ENCODE measurements around the gene ADGRD1.

The ADGRD1 gene

DNA sequence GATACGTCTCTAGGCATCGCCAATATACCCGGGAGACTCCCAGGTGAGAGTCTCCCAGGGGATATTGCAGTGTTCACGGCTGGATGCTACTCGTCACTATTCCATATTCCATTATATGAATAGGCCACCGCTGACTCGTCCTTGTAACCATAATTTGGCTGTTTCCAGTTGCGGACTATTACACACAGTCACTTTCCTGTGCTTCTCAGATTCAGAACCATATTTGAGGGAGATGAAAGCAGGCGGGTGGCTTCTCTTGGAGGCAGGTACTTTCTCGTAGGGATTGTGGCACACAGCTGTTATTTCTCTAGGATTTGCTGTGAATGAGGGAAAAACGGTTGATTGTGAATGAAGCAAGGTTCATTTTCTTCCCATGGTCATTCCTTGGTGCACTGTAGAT lies 73.0 kb downstream of the ADGRD1 start:
- no peak for FAIRE-seq

DNA sequence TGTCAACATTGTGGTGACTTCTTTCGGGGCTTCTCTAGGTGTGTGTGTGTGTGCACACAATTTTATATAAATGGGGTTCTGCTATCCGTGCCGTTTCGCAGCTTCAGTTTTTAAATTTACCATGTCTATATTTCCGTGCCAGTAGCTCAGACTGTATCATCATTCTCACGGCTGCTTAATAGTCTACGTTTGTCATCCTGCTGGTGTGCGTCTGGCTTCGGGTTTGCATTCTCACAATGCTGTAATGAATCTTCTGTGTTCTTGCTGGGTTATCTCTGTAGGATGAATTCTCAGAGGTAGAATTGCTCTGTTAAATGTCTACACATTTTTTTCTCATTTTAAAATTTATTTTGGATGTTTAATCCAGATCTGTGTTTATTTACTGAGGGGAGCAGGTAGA lies 73.6 kb downstream of the ADGRD1 start:
- FAIRE-seq: no peak

DNA sequence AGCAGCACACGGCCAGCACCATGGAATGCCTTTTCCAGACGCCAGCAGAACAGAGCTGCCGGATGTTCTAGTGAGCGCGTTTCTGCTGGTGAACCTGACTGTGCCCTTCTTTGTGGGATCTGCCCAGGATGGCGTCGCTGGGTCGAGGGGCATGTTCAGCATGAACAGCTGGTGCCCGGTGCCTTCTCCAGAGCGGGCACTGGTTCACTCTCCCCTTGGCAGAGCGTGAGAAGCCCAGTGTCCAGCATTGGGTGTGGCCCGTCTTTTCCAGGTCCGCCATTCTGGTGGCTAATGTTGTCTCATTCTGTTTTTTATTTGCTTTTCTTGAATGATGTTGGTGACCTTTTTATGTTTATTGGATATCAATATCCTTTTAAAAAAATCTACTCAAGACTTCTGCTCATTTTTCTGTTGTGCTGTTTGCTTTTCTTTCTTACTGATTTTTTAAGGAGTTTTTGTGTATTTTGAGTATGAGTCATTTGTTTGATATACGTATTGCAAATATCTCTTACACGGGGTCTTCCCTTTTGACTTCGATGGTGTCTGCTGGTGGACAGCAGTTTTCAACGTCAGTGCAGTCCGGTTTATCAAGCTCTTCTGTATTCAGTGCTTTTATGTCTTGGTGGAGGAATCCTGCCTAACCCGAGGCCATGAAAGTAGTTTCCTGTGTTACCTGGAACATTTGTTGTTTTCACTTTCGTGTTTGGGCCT lies 74.3 kb downstream of the ADGRD1 start:
- no peak for FAIRE-seq

DNA sequence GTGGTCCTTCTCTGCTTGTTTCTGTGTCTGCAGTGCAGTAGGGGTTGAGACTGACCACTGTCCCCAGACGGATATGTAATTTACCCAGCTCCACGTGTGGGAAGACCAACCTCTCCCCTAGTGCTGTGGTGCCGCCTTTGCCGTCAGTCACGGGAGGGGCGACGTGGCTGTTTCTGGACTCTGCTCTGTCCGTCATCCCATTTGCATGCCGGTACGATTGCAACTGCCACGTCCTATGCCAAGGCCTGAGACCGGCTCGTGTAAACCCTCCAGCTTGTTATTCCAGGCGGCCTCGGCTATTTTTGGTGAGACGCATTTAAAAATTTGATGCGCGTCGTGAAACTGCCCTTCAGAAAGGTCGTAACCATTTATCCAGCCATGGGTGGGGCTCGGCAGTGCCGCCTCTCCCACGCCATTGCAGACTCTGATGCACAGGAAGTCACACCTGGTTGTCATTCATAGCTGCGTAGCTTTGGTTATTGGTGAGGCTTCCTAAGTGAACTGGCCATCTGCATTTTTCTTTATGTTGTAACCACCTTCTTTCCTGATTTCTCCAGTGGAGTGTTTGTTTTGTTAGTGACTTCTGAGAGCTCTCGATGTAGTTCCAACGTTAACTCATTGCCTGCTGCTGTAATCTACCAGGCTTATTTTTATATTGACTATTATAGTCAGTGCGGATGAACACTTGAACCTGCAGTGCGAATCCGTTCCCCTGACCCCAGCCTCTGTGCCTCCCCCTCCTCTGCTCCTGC lies 75.1 kb downstream of the ADGRD1 start:
- FAIRE-seq: no peak

DNA sequence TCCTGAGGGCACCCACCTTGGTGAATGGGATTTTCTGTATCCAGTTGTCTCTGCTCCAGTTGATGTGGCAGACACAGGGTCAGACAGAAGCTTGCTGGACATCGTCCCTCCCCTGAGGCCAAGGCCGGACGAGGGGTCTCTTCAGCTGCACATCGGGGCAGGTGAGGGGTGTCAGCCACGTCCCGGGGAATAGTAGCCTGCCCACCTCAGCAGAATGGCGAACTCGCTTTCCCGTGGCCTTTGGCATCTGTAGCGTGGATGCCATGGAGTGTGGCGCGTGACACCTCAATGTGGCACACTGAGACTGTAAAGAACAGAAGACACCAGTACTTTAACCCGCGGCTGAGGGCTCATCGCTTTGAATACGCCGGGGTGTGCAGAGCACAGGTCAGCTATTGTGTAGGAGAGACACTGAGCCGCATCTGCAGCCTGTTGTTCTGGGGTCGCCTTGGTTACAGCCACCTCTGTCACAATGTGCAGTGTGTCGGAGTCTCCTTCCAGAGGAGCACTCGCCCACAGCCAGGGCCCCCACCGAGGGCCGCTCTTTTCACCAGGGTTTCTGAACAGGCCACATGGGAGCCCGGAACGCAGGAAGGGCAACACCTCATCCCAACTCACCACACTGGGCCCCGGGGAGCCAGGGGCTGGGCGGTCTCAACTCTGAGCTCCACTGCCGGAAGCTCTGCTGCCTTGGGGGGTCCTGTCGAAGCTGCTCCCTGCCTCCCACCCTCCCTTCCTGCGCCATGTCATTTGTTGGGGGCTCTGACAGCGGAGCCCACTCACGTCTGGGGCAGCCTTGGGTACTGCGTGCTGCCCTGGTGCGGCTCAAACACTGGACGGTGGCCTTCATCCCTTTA lies 77.0 kb downstream of the ADGRD1 start:
- no peak for FAIRE-seq

DNA sequence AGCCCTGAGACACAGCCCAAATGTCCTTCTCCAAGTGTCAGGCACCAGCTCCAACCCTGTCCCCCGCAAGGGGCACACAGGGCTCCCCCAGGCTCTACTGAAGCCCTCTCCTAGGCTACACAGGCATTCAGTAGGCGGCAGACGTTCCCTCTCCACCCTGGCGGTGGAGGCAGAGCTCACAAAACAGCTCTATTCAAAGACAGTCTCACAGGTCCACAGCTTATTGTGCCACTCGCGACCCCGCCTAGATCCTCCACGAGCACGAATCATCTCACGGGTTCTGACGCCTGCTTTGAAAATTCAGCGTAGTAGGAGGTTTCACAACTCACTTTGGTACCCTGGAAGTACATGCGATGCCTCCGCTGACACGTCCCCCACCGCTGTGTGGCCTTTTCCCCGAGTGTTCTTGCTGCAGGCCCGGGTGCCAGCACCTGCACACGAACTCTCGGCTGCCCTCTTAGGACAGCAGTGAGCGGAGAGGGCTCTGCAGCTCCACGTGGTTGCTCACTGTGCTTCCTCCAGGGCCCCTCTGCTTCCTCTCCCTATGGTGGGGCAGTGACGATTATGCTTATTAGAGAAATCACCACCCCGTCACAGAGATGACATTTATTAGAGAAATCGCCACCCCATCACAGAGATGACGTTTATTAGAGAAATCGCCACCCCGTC lies 78.5 kb downstream of the ADGRD1 start:
- no peak for FAIRE-seq

DNA sequence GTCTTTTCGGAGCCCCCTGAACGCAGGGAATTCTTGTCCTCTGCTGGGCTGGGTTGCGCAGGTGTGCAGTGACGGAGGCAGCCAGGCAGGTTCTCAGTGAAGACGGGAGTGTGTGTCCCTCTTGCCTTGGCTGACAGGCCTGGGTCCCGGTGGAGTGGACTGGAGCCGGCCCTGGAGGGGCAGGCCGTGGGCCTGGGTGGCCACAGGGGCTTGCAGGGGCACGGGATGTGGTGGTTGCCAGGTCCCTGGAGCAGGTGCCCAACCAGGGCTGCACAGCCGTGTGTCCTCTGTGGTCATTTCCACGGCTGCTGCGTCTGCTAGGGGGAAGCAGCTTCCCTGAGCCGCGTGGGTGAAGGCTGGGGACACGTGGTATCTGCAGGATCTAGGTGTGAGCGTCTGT lies 79.8 kb downstream of the ADGRD1 start:
- no peak for FAIRE-seq

DNA sequence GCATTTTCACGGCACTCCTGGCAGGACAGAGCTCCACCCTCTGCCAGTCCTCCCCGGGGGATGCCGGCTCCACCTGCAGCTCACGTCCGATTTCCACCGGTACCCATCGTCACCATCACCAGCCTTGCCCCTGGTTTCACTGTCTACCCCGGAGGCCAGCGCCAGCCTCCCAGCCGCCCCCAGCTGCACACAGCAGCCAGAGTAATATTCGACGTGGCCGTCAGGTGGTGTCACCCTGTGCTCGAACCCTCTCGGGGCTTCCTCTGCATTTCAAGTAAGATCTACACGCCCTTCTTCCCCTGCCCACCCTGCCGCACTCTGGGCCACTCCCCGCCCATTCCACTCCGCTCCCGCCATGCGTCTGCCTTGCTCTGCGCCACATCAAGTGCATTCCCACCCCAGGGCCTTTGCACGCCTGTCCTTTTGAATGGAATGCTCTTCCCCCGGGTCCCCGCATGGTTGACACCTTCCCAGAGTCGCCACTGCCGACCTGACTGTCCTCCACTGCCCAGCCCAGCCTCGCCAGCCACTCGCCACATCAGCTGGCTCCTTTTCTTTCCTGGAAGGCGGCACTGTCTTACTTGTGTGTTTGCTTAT lies 80.3 kb downstream of the ADGRD1 start:
- FAIRE-seq: no peak

DNA sequence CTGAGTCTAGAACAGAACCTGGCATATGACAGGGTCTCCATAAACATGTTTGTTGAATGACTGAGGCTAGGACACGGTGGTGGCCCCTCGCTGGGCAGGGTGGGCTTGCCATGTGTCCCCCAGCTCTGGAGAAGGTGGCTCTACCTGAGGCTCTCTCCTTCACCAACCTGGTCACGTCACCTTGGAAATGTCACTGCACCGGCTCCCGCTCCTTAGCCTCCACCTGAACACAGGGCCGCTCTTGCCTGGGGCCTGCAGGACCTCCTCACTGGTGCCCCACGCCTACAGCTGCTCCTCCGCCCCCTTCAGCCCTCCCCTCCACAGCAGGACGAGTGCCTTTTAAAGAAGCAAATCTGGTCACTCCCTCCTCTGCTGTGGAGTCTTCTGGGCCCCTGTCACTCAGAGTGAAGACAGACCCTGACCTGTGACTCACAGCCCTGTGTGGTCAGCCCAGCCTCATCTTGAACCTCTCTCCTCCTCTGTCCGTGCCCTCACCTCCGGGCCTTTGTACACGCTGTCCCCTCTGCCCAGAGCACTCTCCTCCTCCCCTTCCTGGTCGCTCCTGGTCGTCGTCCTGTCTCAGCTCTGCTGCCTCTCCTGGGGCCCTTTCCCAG lies 81.0 kb downstream of the ADGRD1 start:
- no peak for FAIRE-seq

DNA sequence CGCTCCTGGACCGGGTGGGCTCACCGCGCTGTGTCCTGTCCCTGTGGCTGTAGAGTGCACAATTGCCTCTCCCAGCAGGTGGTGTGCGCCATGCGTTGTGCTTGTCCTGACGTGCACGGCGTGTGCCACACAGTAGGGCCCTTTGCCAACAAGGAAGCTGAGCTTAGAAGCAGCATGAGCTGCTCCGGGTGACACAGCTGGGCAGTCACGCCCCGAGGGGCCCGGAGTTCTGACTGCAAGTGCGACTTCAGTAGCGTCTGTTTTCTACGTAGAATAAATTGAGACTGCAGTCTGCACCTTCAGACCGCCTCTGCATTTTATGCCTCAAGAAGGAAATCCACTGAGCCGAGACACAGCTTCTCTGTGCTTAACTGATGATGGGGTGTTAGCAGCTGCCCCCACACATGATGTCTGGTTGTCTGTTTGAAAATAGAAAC lies 81.6 kb downstream of the ADGRD1 start:
- no peak for FAIRE-seq

DNA sequence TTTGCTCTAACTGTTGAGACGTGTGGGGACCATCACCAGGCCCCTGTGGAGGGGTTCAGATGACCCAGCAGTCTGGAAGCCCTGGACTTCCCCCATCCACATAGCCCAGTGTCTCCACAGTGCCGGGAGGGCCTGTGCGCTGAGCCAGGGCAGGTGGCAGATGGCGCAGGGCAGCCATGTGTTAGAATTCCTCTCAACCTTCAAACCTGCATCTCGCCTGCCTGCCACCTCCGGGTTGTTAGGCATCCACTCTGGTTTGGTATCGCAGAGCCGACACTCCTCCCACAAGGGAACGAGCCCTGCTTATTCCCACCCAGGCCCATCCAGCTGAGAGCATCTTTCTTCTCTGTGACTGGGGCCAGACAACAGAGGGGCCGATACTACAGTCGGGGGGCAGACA lies 84.5 kb downstream of the ADGRD1 start:
- no peak for FAIRE-seq

DNA sequence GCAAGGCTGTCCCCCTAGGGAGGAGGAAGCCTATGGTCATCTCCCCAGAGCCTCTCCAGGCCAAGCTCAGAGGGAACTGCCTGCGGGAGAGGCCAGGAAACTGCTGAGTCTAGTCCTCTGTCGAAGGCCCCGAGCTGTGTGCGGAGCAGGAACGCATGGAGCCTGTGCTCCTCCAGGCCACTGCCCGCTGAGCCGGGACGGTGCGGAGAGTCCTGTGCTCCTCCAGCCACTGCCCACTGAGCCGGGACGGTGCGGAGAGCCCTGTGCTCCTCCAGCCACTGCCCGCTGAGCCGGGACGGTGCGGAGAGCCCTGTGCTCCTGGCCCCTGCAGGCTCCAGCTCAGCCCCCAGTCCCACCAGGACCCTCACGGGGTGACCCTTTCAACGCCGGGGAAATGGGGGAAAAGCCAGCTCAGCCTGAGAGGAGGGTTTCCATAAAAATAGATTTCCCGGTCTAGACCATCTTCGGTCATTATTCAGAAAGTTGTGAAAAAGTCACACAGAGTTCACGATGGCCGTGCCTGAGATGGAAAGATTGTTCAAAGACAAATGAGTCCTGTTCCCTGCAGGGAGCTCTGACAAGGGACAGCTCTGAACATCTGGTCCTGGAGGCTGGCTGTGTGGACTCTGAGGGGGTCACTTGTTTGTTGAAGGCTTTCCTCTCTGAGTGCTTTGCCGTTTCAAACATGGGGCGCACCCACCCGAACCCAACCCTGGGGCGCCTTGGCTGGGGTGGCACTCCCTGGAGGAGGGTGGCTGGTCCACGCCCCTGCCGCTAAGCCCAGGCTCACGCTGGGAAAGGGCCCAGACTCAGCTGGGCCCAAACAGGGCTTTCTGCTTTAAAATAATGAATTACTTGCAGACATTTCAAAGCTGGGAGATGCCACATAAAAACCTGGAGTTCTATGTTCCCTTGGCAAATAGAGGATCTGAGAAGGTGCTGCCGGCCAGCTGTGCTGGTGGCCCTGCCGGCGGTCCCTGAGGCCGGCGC lies 85.5 kb downstream of the ADGRD1 start:
- no peak for FAIRE-seq

DNA sequence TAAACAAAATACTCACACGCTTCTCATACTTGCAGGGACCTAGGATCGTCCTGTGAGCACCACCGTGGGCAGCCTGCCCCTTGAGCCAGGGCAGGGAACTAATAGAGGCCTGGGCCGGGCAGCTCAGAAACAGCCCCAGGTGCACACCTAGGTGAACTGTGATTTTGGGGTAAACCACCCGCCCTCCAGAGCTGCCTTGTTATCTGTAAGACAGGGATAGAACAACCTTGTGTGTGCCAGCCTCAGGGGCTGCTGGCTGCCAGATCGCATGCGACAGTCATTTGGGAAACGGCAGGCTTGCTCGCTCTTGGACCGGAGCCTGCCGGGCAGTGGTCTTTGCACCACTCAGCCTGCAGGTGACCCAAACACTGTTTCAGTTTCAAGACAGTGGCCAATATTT lies 86.8 kb downstream of the ADGRD1 start:
- FAIRE-seq: no peak

DNA sequence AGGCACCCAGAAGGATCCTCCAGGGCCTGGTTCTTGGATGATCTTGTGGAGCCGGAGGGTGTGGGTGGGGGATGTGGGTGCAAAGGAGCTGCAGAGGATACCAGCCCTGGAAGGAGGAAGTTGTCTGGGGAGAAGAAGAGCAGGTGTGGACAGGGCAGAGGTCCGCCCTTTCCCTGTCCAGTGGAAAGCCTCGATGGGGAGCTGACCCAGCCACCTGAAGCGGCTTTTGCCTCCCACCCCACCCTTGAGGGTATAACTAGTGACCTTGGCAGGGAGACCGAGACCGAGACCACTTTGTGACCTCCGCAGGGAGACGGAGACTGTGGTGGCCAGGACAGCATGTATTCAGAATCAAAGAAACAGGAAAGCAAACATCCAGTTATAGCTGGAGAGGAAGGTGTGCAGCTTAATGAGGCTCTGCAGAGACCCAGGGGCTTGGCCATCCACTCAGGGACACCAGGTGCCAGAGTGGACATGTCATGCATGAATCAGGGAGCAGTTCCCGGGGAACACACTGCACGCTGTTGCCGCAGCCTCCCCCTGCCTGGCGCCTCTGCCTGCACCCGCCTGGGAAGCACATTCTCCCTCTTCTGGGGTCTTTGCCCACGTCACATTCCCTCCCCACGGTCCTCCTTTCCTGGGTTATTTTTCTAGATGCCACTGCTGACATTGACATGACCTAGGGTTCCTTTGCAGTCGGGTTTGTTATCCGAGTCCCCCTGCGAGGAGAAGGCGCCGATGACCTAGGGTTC lies 87.7 kb downstream of the ADGRD1 start:
- FAIRE-seq: no peak

DNA sequence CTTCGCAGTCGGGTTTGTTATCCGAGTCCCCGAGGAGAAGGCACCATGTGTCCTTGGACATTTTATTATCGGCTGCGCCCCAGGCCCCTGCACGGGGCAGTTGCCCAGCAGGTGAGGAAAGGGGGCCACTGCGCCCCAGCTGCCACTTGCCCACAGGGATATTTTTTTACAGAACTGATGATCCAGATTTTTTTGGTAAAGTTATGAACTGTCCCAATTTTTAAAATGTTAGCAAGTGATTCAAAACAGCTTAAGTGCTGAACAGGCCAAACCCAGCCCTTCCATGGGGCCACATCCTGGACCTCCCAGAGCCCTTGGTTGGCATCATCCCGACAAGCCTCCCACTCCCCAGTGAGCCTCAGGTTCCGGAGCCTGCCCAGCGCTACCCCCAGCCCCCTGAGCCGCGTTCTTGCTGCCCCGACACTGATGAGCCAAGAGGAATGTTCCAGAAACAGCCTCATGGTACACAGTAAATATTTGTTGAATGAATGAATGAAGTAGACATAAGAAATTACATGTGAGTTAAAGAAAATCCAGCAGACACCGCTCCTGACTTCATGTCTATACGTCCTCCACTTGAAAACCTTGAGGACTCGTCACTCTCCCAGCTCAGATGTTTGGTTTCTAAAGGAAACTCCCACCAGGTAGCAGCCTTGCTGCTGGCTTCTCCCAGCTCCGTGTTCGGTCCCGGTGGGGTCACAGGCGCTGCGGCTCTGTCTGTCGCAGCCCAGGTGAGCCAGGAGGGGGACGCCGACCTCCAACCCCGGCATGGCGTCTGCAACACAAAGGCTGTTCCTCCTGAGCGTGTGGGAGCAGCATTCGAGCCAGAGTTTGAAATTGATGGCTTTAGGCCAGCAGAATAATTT lies 88.5 kb downstream of the ADGRD1 start:
- no peak for FAIRE-seq

DNA sequence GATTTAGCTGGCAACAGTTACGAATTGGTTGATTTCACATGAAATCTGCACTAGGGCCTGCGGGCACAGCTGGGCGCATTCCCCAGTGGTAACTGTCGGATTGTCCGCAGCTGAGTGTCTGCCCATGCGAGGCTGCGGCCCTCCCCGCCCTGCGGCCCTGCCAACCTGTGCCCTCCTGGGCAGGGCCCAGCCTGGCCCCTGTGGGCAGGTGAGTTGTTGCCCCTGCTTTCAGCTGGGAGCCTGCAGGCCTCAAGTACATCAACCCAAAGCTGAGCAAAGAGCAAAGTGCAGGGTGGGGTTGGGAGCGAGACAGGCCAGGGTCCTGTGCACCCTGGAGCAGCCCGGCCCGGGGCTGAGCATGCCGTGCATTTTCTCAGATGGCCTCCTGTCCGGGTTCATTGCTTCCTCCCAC lies 89.1 kb downstream of the ADGRD1 start:
- no peak for FAIRE-seq

DNA sequence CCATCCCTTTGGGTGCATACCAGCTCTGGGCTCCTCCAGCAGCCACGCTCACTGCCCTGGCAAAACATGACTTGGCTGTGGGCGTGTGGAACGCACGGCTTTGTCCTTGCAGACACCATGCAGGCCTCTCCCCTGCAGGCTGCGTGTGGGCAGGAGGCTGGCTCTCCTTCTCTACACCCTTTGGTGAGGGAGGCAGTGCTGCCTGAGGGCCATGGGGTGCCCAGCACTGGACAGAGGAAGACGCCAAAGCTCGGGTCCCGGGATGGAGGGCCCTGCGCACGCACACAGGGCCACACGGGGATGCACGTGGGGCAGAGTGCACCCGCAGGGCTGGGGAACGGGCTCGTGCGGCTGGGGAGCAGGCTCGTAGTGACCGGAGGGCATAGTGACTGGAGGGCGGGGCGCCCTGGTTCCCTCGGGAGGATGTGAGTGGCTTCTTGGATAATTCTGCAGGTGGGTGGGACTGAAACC lies 89.7 kb downstream of the ADGRD1 start:
- no peak for FAIRE-seq

DNA sequence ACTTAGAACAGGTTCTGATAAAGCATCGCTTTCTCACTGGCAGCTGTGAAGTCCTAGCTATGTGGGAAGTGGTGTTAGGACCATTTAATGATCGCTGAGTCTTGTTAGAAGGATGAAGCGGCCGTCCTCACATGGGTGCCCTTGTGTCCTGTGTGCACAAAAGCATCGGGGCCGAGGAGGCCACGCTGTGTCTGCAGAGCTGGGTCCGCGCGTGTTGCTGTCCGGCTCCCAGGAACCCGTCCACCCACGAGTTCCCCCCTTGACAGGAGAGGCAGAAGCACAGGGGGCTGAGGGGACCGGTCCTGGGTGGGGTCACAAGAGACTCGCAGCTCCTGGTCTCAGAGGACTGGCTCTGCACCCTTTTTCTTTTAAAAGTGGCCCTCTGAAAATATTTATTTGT lies 90.4 kb downstream of the ADGRD1 start:
- FAIRE-seq: no peak
